Keratinocyte (primary cell): Measurements from ENCODE around the gene SLC9A7.
A peak's percentile ranks its signal among the peaks of the same experiment; 100 is the strongest.

Source experiments
- CTCF ChIP-seq, 3 experiments: IDR thresholded peaks in 1 of 3; conservative IDR thresholded peaks in 1 of 3; optimal IDR thresholded peaks in 1 of 3; 2 replicates in 2 of 3; 3 replicates in 1 of 3; pipeline versions ENCODE3 to v1.5.1; 2011; ENCODE audit warnings: low read length in 3 of 3, mild to moderate bottlenecking in 3 of 3, moderate library complexity in 2 of 3, control low read depth in 1 of 3, inconsistent platforms in 1 of 3; ENCODE audit not compliant: insufficient read depth in 2 of 3; ENCODE audit errors: extremely low read depth in 1 of 3
- EZH2 ChIP-seq: IDR thresholded peaks from one replicate; pipeline ENCODE4 v1.6.1; 2012; ENCODE audit warnings: inconsistent platforms, mild to moderate bottlenecking, low read length, moderate library complexity

- TF ChIP-seq EZH2 (no peak), CTCF (optimal IDR thresholded peaks at IDR 0.05 in 1 of 3, IDR thresholded peaks at IDR 0.05 in 1 of 3, conservative IDR thresholded peaks at IDR 0.05 in 1 of 3; ENCODE audit: extremely low read depth in 1 of 3, insufficient read depth in 2 of 3, low read length in 3 of 3) (peak in 2 of 3 experiments; percentile 21 to 32)
These were observed 116.8 kb downstream of the SLC9A7 start for GRCh38 chrX:46642145-46642544.
